BLaER1 treated with 17β-estradiol and CSF1 and Interleukin-3, amounts not matched to agents 10 nM and 100 nM (cell line): ENCODE measurements around the gene APOL6.
A peak's percentile ranks its signal among the peaks of the same experiment; 100 is the strongest.

Experiments used
- H3K27ac ChIP-seq, 11 experiments: shearing (Covaris generic); formaldehyde crosslinking; 2 replicates each; pipeline ENCODE4 v1.8.1; 2022
- H3K27me3 ChIP-seq, 11 experiments: shearing (Covaris generic); formaldehyde crosslinking; 2 replicates each; pipeline ENCODE4 v1.8.1; 2022
- H3K36me3 ChIP-seq, 11 experiments: shearing (Covaris generic); formaldehyde crosslinking; 2 replicates each; pipeline ENCODE4 v1.8.1; 2022
- H3K4me1 ChIP-seq, 10 experiments: shearing (Covaris generic); formaldehyde crosslinking; 2 replicates each; pipeline ENCODE4 v1.8.1; 2022
- H3K4me2 ChIP-seq, 11 experiments: shearing (Covaris generic); formaldehyde crosslinking; 2 replicates each; pipeline ENCODE4 v1.8.1; 2022
- H3K4me3 ChIP-seq, 10 experiments: shearing (Covaris generic); formaldehyde crosslinking; 2 replicates each; pipeline ENCODE4 v1.8.1; 2022
- H3K9ac ChIP-seq, 11 experiments: shearing (Covaris generic); formaldehyde crosslinking; 2 replicates each; pipeline ENCODE4 v1.8.1; 2022
- H3K9me3 ChIP-seq, 11 experiments: shearing (Covaris generic); formaldehyde crosslinking; replicated peaks in 1 of 11; 2 replicates each; pipeline ENCODE4 v1.8.1; 2022
- H4K20me1 ChIP-seq, 11 experiments: shearing (Covaris generic); formaldehyde crosslinking; 2 replicates each; pipeline ENCODE4 v1.8.1; 2022
- Cebpa-rat ChIP-seq, 11 experiments: shearing (Covaris generic); IDR thresholded peaks; 2 replicates each; pipeline ENCODE4 v1.8.1; 2022

APOL6 gene

GRCh38 chr22:35612903-35613302 lies 35.3 kb upstream of the APOL6 start:
- H4K20me1 ChIP-seq = no peaks in the 10 kb centered on the region

GRCh38 chr22:35614404-35614803 lies 33.8 kb upstream of the APOL6 start:
- Histone ChIP-seq H3K4me1 (peaks cover 37 to 87% (median 83%) of the 10 kb centered on the region in 10 experiments), H3K4me2 (peak overlapping the region in 4 of 11 experiments; percentile 71 to 92 (median 80); a peak in 5 of 22 replicates), H4K20me1 (no peaks in the 10 kb centered on the region), H3K9ac (no peak overlapping the region), H3K27ac (peak overlapping the region in 4 of 11 experiments; percentile 32 to 87 (median 82); a peak in 6 of 22 replicates), H3K9me3 (no peaks in the 10 kb centered on the region), H3K4me3 (no peak overlapping the region), H3K27me3 (no peaks in the 10 kb centered on the region), H3K36me3 (no peaks in the 10 kb centered on the region)
- no peak for TF ChIP-seq Cebpa-rat (IDR thresholded peaks at IDR 0.05)

More at GRCh38 chr22:35612903-35613302, 35.3 kb upstream of the APOL6 start:
- H3K9ac ChIP-seq = peak overlapping the region in 8 of 11 experiments; percentile 11 to 75 (median 65); a peak in 12 of 22 replicates
- no peaks in the 10 kb centered on the region for H3K9me3 ChIP-seq
- peak overlapping the region in 10 of 11 experiments; percentile 70 to 90 (median 80); a peak in 20 of 22 replicates for H3K4me2 ChIP-seq
- H3K36me3 ChIP-seq = no peaks in the 10 kb centered on the region
- H3K27me3 ChIP-seq = no peaks in the 10 kb centered on the region
- peak overlapping the region in 9 of 11 experiments; percentile 57 to 87 (median 80); a peak in 17 of 22 replicates for H3K27ac ChIP-seq
- no peak for TF ChIP-seq Cebpa-rat (IDR thresholded peaks at IDR 0.05)
- no peak overlapping the region for H3K4me3 ChIP-seq
- peaks cover 46 to 100% (median 97%) of the 10 kb centered on the region in 10 experiments for H3K4me1 ChIP-seq

GRCh38 chr22:35615156-35615555 lies 33.1 kb upstream of the APOL6 start:
- Histone ChIP-seq H3K4me2 (peak overlapping the region; percentile 57 to 92 (median 73)), H3K36me3 (no peaks in the 10 kb centered on the region)

DNA sequence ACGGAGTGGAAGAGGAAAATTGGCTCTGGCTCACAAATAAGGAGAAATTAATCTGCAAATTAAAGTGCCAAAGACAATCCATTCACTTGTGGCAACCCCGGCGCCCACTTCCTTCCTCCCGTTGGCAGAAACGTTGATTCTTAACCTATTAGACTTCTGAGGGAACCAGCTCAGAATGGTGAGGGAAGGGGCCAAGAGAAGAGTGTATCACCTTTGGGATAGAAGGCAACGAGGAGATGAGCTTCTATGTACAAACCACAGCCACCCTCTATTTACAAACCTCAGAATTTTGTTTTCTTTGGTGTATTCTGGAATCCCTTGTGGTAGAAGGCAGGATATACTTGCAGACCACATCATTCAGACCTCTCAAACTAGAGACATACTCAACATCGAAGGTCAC lies 32.2 kb upstream of the APOL6 start:
- H3K4me1 ChIP-seq = peaks cover 37 to 71% (median 67%) of the 10 kb centered on the region in 10 experiments
- H3K36me3 ChIP-seq = no peaks in the 10 kb centered on the region
- TF ChIP-seq Cebpa-rat (IDR thresholded peaks at IDR 0.05) = no peak
- H3K4me2 ChIP-seq = peak overlapping the region; percentile 57 to 92 (median 73)
- H4K20me1 ChIP-seq = no peaks in the 10 kb centered on the region
- peak overlapping the region in 2 of 10 experiments; percentile 13 to 19; a peak in 1 of 20 replicates for H3K4me3 ChIP-seq
- H3K27ac ChIP-seq = peak overlapping the region in 8 of 11 experiments; percentile 21 to 87 (median 37); a peak in 11 of 22 replicates
- H3K27me3 ChIP-seq = no peaks in the 10 kb centered on the region
- peak overlapping the region in 3 of 11 experiments; percentile 15 to 28 (median 15); a peak in 2 of 22 replicates for H3K9ac ChIP-seq
- no peaks in the 10 kb centered on the region for H3K9me3 ChIP-seq

More at GRCh38 chr22:35615156-35615555, 33.1 kb upstream of the APOL6 start:
- peak in 3 of 11 experiments; percentile 35 to 66 (median 53); a peak in 2 of 22 replicates for TF ChIP-seq Cebpa-rat (IDR thresholded peaks at IDR 0.05)
- H3K9me3 ChIP-seq = no peaks in the 10 kb centered on the region
- peaks cover 37 to 80% (median 76%) of the 10 kb centered on the region in 10 experiments for H3K4me1 ChIP-seq
- H3K4me3 ChIP-seq = no peak overlapping the region
- peak overlapping the region in 8 of 11 experiments; percentile 21 to 87 (median 37); a peak in 13 of 22 replicates for H3K27ac ChIP-seq
- no peaks in the 10 kb centered on the region for H3K27me3 ChIP-seq
- no peaks in the 10 kb centered on the region for H4K20me1 ChIP-seq
- peak overlapping the region in 2 of 11 experiments; percentile 15 to 43; a peak in 1 of 22 replicates for H3K9ac ChIP-seq

DNA sequence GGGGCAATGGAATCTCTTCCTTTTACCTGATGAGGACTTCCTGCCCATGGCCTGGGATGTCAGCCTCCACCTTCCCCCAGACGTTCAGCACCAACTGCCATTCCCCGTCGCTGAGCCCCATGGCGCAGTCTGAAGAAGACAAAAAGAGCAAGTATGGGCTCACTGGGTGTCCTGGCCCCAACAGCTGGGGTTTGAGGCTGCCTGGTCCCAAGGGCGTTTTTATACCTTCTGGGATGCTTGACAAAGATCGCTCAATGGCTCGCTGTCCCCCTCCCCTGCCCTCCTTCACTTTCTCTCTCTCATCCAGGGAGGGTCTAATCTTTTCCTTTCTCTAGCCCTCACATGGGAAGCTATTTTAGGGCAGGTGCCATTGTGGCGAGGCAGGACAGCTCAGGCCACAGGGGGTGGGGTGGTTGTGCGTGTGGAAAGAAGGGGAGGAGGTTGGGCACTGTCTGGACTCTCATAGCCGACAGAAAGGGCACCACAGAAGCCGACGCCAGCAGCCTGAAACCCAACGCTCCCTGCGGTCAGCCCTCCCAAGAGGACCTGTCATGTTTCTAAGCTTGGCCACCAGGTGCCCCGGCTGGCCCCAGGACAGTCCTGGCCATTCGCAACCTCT lies 31.0 kb upstream of the APOL6 start, which contains the start of gene MB:
Gene MB, minus strand, starts transcription at position 193 of the 619 bp plus-strand sequence. Its CDS starts 72 bp downstream, at position 121.
- Histone ChIP-seq H3K9ac (0 out of 22 replicates have a peak within 1 kb of the TSS, but pooled peaks of 1 of the 11 experiments have one; percentile 15), H3K9me3 (no peaks in the 10 kb centered on the region), H3K27ac (peak within 1 kb of the TSS in 3 of 11 experiments; percentile 11 to 87 (median 85); a peak in 6 of 22 replicates), H3K4me1 (peaks cover 26 to 63% (median 55%) of the 10 kb centered on the region in 10 experiments), H4K20me1 (no peaks in the 10 kb centered on the region), H3K4me2 (peak within 1 kb of the TSS; percentile 57 to 92 (median 73)), H3K27me3 (no peaks in the 10 kb centered on the region), H3K36me3 (no peaks in the 10 kb centered on the region), H3K4me3 (0 out of 20 replicates have a peak within 1 kb of the TSS, but pooled peaks of 1 of the 10 experiments have one; percentile 19)
- no peak for TF ChIP-seq Cebpa-rat (IDR thresholded peaks at IDR 0.05)

- Histone ChIP-seq H4K20me1 (no peaks in the 10 kb centered on the region), H3K9me3 (no peaks in the 10 kb centered on the region), H3K9ac (no peak overlapping the region), H3K27me3 (no peaks in the 10 kb centered on the region), H3K27ac (no peak overlapping the region), H3K4me3 (no peak overlapping the region), H3K4me2 (no peak overlapping the region; a peak in 1 of 22 replicates), H3K36me3 (no peaks in the 10 kb centered on the region), H3K4me1 (peaks cover 22 to 58% (median 51%) of the 10 kb centered on the region in 10 experiments)
- TF ChIP-seq Cebpa-rat (IDR thresholded peaks at IDR 0.05) = no peak
Observed at GRCh38 chr22:35618427-35619223, 29.6 kb upstream of the APOL6 start.

DNA sequence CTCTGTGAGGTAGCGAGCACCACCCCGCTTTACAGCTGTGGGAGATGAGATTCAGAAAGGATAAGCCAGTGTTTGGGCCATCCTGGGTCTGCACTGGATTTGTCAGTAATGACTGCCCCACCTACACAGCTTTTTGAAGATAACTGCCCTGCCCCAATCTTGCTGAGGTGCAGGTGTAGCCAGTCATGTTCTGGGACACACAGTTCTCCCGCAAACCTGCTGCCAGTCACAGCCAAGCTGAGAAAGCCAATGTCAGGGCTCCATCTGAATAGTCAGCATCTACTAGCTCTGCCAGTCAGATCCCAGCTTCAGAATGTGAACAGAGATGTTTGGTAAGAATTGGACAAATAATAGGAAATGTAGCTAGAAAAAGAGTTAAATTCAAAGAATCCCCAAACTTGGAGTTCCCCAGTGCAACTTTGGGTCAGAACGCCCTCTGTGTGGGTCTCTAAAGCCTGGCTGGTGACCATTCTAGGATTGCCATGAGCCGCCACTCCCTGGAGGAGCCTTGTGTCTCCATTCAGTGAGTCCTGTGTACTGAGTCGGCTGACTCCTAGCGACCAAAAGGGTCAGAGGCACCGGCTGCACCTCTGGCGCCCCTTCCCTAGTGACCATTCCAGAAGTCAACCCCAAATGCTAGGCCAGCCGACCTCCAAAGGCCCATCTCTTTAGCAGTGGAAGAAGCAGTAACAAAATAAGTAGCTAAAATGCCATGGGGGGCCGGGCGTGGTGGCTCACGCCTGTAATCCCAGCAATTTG lies 28.7 kb upstream of the APOL6 start:
- Histone ChIP-seq H3K9me3 (no peaks in the 10 kb centered on the region), H3K4me2 (no peak overlapping the region), H3K36me3 (no peaks in the 10 kb centered on the region), H3K4me3 (no peak overlapping the region), H3K27ac (no peak overlapping the region), H3K4me1 (peaks cover 22 to 49% (median 45%) of the 10 kb centered on the region in 10 experiments), H4K20me1 (no peaks in the 10 kb centered on the region), H3K27me3 (no peaks in the 10 kb centered on the region), H3K9ac (no peak overlapping the region)
- TF ChIP-seq Cebpa-rat (IDR thresholded peaks at IDR 0.05) = no peak

- H3K36me3 ChIP-seq = no peaks in the 10 kb centered on the region
- H4K20me1 ChIP-seq = no peaks in the 10 kb centered on the region
- H3K4me3 ChIP-seq = no peak overlapping the region
- no peak overlapping the region for H3K27ac ChIP-seq
- H3K9ac ChIP-seq = no peak overlapping the region
- no peak overlapping the region for H3K4me2 ChIP-seq
- H3K4me1 ChIP-seq = peaks cover 15 to 39% (median 35%) of the 10 kb centered on the region in 10 experiments
- TF ChIP-seq Cebpa-rat (IDR thresholded peaks at IDR 0.05) = no peak
- no peaks in the 10 kb centered on the region for H3K9me3 ChIP-seq
- H3K27me3 ChIP-seq = 0 out of 22 replicates have a peak, but pooled peaks cover 0 to 3% (median 0%) of the 10 kb centered on the region in 11 experiments
Observed at GRCh38 chr22:35620624-35621251, 27.5 kb upstream of the APOL6 start.
